Cardiac fibroblast (primary cell): ENCODE data around the gene OS9.
"Not testable (repeated sequence)": the region's sequence is repeated elsewhere in the genome, so short reads cannot be mapped to it uniquely, and the experiment has no call there.

Experiments
- DNase-seq, 2 donors: peaks; one replicate each; pipeline versions ENCODE4 v3.0.0 to v3.0.0-alpha.2; 2010; ENCODE audit warnings: low read depth in 2 of 2
- H3K4me3 ChIP-seq, 2 donors: replicated peaks in 1 of 2; 1 replicate in 1 of 2; 2 replicates in 1 of 2; pipeline ENCODE4 v1.5.1; 2011; ENCODE audit warnings: low read depth in 2 of 2, low read length in 2 of 2, mild to moderate bottlenecking in 2 of 2, moderate library complexity in 1 of 2
- CTCF ChIP-seq: IDR thresholded peaks from one replicate; pipeline ENCODE4 v1.5.1; 2011; ENCODE audit warnings: low read depth, mild to moderate bottlenecking, low read length, inconsistent platforms

Gene OS9

GRCh38 chr12:57698414-57698813 is 4.5 kb downstream of the OS9 start:
- no peak for TF ChIP-seq CTCF
- H3K4me3 ChIP-seq: no peak overlapping the region
- DNase-seq: no peak

- no peak overlapping the region for H3K4me3 ChIP-seq
- TF ChIP-seq CTCF: no peak
- DNase-seq: no peak
These were observed 6.4 kb downstream of the OS9 start for GRCh38 chr12:57700317-57700716.

GRCh38 chr12:57707250-57707649 is 13.3 kb downstream of the OS9 start:
- no peak for DNase-seq
- TF ChIP-seq CTCF: no peak
- no peak overlapping the region for H3K4me3 ChIP-seq

- no peak overlapping the region for H3K4me3 ChIP-seq
- no peak for TF ChIP-seq CTCF
- no peak for DNase-seq
These were observed 14.4 kb downstream of the OS9 start for GRCh38 chr12:57708296-57708695.

GRCh38 chr12:57712701-57713100 is 18.8 kb downstream of the OS9 start:
- no peak for DNase-seq
- no peak overlapping the region for H3K4me3 ChIP-seq
- TF ChIP-seq CTCF: no peak

- H3K4me3 ChIP-seq: no peak overlapping the region
- no peak for DNase-seq
- no peak for TF ChIP-seq CTCF
These were observed 19.3 kb downstream of the OS9 start for GRCh38 chr12:57713209-57713608.

GRCh38 chr12:57715036-57715748 is 21.3 kb downstream of the OS9 start:
- DNase-seq: not testable (repeated sequence)

More at GRCh38 chr12:57715036-57715748, 21.3 kb downstream of the OS9 start:
- H3K4me3 ChIP-seq: not testable (repeated sequence)
